Activated naive CD4-positive, alpha-beta T cell treated with anti-CD3 and anti-CD28 coated beads, Interleukin-2, amount 50 U/mL, for 16 hours (primary cell): ENCODE measurements around the gene SHC3.

Experiments used
- DNase-seq: peaks from one replicate; pipeline ENCODE4 v3.0.0-alpha.2; 2020

SHC3 gene

GRCh38 chr9:89097219-89097618 lies 81.4 kb downstream of the SHC3 start:
- DNase-seq = no peak

- no peak for DNase-seq
Measured at GRCh38 chr9:89096807-89097206, 81.8 kb downstream of the SHC3 start.

GRCh38 chr9:89095761-89096528 lies 82.7 kb downstream of the SHC3 start:
- no peak for DNase-seq

- DNase-seq = no peak
Measured at GRCh38 chr9:89093201-89093975, 85.2 kb downstream of the SHC3 start.

GRCh38 chr9:89089176-89089575 lies 89.4 kb downstream of the SHC3 start:
- DNase-seq = no peak

GRCh38 chr9:89083626-89084025 lies 95.0 kb downstream of the SHC3 start:
- no peak for DNase-seq

- DNase-seq = no peak
Measured at GRCh38 chr9:89080193-89080592, 98.4 kb downstream of the SHC3 start.

- DNase-seq = no peak
Measured at GRCh38 chr9:89079391-89079790, 99.2 kb downstream of the SHC3 start.

GRCh38 chr9:89078860-89079259 lies 99.8 kb downstream of the SHC3 start:
- DNase-seq = no peak

GRCh38 chr9:89078421-89078820 lies 100.2 kb downstream of the SHC3 start:
- DNase-seq = no peak

- no peak for DNase-seq
Measured at GRCh38 chr9:89077519-89077918, 101.1 kb downstream of the SHC3 start.

- DNase-seq = no peak
Measured at GRCh38 chr9:89073397-89073796, 105.2 kb downstream of the SHC3 start.

GRCh38 chr9:89071591-89071990 lies 107.0 kb downstream of the SHC3 start:
- no peak for DNase-seq

GRCh38 chr9:89066835-89067234 lies 111.8 kb downstream of the SHC3 start:
- no peak for DNase-seq

GRCh38 chr9:89065921-89066320 lies 112.7 kb downstream of the SHC3 start:
- no peak for DNase-seq

GRCh38 chr9:89060790-89061189 lies 117.8 kb downstream of the SHC3 start:
- no peak for DNase-seq

- no peak for DNase-seq
Measured at GRCh38 chr9:89059925-89060506, 118.6 kb downstream of the SHC3 start.

- no peak for DNase-seq
Measured at GRCh38 chr9:89058906-89059305, 119.7 kb downstream of the SHC3 start.

GRCh38 chr9:89054865-89055495 lies 123.6 kb downstream of the SHC3 start:
- no peak for DNase-seq

GRCh38 chr9:89053301-89053700 lies 125.3 kb downstream of the SHC3 start:
- no peak for DNase-seq

- no peak for DNase-seq
Measured at GRCh38 chr9:89052470-89053097, 126.0 kb downstream of the SHC3 start.

GRCh38 chr9:89051421-89052025 lies 127.1 kb downstream of the SHC3 start:
- no peak for DNase-seq

GRCh38 chr9:89049646-89050045 lies 129.0 kb downstream of the SHC3 start:
- no peak for DNase-seq
